ENCODE data around the gene ROR1.

DNA sequence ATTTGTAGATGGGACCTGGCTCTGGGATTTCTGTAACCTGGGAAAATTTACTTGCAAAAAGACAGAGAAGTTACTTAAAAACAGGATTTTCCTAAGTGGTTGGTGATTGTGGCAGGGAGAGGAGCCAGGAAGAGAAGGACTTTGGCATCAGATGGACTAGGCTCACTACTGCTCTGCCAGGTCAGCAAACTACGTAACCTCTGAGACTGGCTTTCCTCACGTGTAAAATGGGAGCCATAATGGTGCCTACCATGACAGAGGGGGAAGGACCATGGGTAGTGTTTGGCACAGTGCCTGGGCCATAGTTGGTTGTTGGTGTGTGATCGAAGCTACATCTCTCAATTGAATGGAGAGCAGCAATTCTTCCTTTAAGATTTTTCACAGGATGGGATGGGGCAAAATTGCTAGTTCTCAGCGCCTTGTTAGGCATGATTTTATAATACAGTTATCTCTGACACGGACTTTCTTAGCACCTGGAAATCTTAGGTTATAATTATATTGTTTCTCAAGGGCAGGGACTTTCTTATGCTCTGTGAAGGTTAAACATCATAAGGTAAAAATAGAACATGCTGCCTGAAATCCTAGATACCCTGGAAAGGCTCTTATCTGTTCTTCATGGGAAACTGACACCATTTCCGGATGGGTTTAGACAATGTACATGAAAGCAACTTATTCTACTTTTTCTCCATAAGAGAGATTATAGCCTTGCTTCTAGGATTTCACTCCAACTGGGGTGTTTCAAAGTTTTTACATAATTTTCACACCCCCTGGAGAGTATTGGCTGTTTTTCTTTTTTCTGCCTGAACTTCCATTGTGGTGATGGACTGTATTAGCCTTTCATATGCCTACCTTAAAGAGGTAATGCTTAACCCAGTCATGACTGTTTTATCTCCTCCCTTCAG lies 10.9 kb downstream of the ROR1 start:
- TF ChIP-seq, protein P1, sequence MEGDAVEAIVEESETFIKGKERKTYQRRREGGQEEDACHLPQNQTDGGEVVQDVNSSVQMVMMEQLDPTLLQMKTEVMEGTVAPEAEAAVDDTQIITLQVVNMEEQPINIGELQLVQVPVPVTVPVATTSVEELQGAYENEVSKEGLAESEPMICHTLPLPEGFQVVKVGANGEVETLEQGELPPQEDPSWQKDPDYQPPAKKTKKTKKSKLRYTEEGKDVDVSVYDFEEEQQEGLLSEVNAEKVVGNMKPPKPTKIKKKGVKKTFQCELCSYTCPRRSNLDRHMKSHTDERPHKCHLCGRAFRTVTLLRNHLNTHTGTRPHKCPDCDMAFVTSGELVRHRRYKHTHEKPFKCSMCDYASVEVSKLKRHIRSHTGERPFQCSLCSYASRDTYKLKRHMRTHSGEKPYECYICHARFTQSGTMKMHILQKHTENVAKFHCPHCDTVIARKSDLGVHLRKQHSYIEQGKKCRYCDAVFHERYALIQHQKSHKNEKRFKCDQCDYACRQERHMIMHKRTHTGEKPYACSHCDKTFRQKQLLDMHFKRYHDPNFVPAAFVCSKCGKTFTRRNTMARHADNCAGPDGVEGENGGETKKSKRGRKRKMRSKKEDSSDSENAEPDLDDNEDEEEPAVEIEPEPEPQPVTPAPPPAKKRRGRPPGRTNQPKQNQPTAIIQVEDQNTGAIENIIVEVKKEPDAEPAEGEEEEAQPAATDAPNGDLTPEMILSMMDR (IDR thresholded peaks at IDR 0.05), result no peak
- no peak for TF ChIP-seq EZH2 (IDR thresholded peaks at IDR 0.05; ENCODE audit: borderline replicate concordance, insufficient read depth, low read depth, low read length, poor library complexity, severe bottlenecking)
